ENCODE data around the gene TMEM52. TPM values are rescaled to one million over a fixed set of nuclear protein-coding genes. Genes with fewer than 3 reads are reported as not detected.

TMEM52 gene
- total and polyA plus RNA-seq, 2 of the 8 experiments (the other 6 are each of a cell fraction or from before 2014, with no cell fraction given), result 14.6 to 30.2 TPM

DNA sequence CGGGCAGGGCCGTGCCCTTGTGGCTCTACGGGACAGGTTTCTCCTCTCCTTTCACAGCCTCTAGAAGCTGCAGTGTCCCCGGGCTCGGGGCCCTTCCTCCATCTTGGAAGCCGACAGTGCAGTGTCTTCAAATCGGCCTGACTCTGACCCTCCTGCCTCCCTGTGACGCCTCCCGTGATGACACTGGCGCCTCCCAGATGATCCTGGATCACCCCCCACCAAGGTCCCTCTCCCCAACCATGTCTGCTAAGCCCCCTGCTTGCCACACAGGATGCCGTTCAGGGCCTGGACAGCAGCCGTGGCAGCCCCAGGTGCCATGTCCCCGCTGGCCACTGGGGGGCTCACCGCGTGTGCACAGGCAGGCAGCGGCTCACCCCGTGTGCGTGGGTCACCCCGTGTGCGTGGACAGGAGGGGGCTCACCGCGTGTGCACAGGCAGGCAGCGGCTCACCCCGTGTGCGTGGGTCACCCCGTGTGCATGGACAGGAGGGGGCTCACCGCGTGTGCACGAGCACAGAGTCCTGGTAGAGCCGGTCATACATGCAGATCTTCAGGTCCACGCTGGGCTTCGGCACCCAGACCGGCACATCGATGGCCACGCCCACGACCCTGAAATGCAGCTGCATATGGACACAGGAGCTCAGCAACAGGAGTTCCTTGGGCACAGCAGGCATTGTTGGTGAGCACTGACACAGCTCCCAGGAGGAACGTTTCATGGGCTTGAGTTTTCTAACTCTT lies 24.9 kb upstream of the TMEM52 start (continued):
- TF ChIP-seq GABPA (IDR thresholded peaks at IDR 0.05; ENCODE audit: borderline replicate concordance, insufficient read depth, low read length) (peak; percentile 62), TAF7 (optimal IDR thresholded peaks at IDR 0.05; ENCODE audit: borderline replicate concordance, low read depth, low read length) (peak; percentile 32), GTF2F1 (IDR thresholded peaks at IDR 0.05; ENCODE audit: borderline replicate concordance, low read depth, low read length) (no peak), KDM5A (IDR thresholded peaks at IDR 0.05; ENCODE audit: low read length) (no peak), CREB1 (IDR thresholded peaks at IDR 0.05) (peak; percentile 53; the same call in 1 of the 2 replicates), EGR1 (IDR thresholded peaks at IDR 0.05; ENCODE audit: borderline replicate concordance, low read depth, low read length) (0 out of 2 replicates have a peak, but pooled peaks have one; percentile 44), SRF (IDR thresholded peaks at IDR 0.05; ENCODE audit: low read depth, low read length) (no peak), BACH1 (IDR thresholded peaks at IDR 0.05; ENCODE audit: low read length) (peak; percentile 83), BRCA1 (IDR thresholded peaks at IDR 0.05; ENCODE audit: low read depth, low read length) (no peak), HDAC2 (IDR thresholded peaks at IDR 0.05; ENCODE audit: borderline replicate concordance in 1 of 2, low read depth in 2 of 2, low read length in 2 of 2) (peak; percentile 92 to 93), NRF1 (IDR thresholded peaks at IDR 0.05; ENCODE audit: low read depth, low read length) (no peak), FOSL1 (IDR thresholded peaks at IDR 0.05; ENCODE audit: insufficient read depth, low read depth, low read length) (0 out of 2 replicates have a peak, but pooled peaks have one; percentile 32), SP1 (IDR thresholded peaks at IDR 0.05; ENCODE audit: low read depth, low read length) (no peak), SIN3A (conservative IDR thresholded peaks at IDR 0.05 in 1 of 2, IDR thresholded peaks at IDR 0.05 in 1 of 2; ENCODE audit: low read depth in 1 of 2, low read length in 2 of 2) (peak in 1 of 2 experiments; percentile 54; a peak in 1 of 4 replicates)
- TF ChIP-seq, protein P1, sequence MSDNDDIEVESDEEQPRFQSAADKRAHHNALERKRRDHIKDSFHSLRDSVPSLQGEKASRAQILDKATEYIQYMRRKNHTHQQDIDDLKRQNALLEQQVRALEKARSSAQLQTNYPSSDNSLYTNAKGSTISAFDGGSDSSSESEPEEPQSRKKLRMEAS (IDR thresholded peaks at IDR 0.05), result peak; percentile 79
- TF ChIP-seq, protein P2, sequence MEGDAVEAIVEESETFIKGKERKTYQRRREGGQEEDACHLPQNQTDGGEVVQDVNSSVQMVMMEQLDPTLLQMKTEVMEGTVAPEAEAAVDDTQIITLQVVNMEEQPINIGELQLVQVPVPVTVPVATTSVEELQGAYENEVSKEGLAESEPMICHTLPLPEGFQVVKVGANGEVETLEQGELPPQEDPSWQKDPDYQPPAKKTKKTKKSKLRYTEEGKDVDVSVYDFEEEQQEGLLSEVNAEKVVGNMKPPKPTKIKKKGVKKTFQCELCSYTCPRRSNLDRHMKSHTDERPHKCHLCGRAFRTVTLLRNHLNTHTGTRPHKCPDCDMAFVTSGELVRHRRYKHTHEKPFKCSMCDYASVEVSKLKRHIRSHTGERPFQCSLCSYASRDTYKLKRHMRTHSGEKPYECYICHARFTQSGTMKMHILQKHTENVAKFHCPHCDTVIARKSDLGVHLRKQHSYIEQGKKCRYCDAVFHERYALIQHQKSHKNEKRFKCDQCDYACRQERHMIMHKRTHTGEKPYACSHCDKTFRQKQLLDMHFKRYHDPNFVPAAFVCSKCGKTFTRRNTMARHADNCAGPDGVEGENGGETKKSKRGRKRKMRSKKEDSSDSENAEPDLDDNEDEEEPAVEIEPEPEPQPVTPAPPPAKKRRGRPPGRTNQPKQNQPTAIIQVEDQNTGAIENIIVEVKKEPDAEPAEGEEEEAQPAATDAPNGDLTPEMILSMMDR (IDR thresholded peaks at IDR 0.05; ENCODE audit: control extremely low read depth in 1 of 3, insufficient read depth in 1 of 3, low read depth in 1 of 3, low read length in 3 of 3), result peak in 2 of 3 experiments; percentile 70 to 88; a peak in 3 of 4 replicates
- TF ChIP-seq, protein P3, sequence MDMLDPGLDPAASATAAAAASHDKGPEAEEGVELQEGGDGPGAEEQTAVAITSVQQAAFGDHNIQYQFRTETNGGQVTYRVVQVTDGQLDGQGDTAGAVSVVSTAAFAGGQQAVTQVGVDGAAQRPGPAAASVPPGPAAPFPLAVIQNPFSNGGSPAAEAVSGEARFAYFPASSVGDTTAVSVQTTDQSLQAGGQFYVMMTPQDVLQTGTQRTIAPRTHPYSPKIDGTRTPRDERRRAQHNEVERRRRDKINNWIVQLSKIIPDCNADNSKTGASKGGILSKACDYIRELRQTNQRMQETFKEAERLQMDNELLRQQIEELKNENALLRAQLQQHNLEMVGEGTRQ (IDR thresholded peaks at IDR 0.05; ENCODE audit: low read length), result no peak

All from H1 (cell line).